HAP-1 (cell line): Measurements from ENCODE around the gene RAD51C.
"Not testable (repeated sequence)": the region's sequence is repeated elsewhere in the genome, so short reads cannot be mapped to it uniquely, and the experiment has no call there.

ENCODE experiments used
- DNase-seq, 2 experiments: peaks; one replicate each; pipeline ENCODE4 v3.0.0-alpha.2; 2016 to 2020; ENCODE audit warnings: low spot score in 2 of 2
- H3K27me3 ChIP-seq: fragments of 250-450 bp; sonication (Bioruptor Pico); 2 replicates; pipeline ENCODE4 v1.5.1; 2020; ENCODE audit warnings: low read depth, mild to moderate bottlenecking, moderate library complexity
- H3K36me3 ChIP-seq: fragments of 250-450 bp; sonication (Bioruptor Pico); replicated peaks from 2 replicates; pipeline ENCODE4 v1.5.1; 2020; ENCODE audit warnings: mild to moderate bottlenecking
- H3K4me1 ChIP-seq: fragments of 250-450 bp; sonication (Bioruptor Pico); 2 replicates; pipeline ENCODE4 v1.5.1; 2020; ENCODE audit warnings: mild to moderate bottlenecking
- H3K4me3 ChIP-seq: fragments of 250-450 bp; sonication (Bioruptor Pico); 2 replicates; pipeline ENCODE4 v1.5.1; 2020; ENCODE audit warnings: mild to moderate bottlenecking, moderate library complexity
- H3K9me3 ChIP-seq: fragments of 250-450 bp; sonication (Bioruptor Pico); 2 replicates; pipeline ENCODE4 v1.5.1; 2020; ENCODE audit warnings: mild to moderate bottlenecking, moderate library complexity
- in situ Hi-C: fragments of 300-500 bp; cut with MboI; formaldehyde crosslinking; loops from 3 replicates; pipeline ENCODE4 v1.14.3; 2020; ENCODE audit warnings: low sequenced_read_pairs, inconsistent platforms, mixed read lengths

The RAD51C gene

DNA sequence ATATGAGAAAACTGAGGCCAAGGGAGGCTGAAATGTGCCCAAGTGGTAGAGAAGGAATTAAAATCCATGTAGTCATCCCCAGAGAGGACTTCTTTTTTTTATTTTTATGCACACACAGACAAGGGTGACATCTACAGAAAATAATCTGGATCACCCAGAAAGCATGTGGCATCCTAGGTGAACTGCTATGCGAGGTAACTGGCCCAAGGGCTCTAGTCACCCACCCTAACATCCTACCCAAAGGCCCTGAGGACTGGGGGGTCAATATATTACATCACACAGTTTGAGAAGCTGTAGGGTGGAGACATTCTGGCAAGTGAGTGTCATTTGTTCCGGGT lies 23.8 kb upstream of the RAD51C start:
- in situ Hi-C loops = no loop called here
- Histone ChIP-seq H3K27me3 (no peaks in the 10 kb centered on the region), H3K4me3 (no peak overlapping the region), H3K9me3 (no peaks in the 10 kb centered on the region), H3K36me3 (no peaks in the 10 kb centered on the region), H3K4me1 (no peaks in the 10 kb centered on the region)
- DNase-seq = no peak

DNA sequence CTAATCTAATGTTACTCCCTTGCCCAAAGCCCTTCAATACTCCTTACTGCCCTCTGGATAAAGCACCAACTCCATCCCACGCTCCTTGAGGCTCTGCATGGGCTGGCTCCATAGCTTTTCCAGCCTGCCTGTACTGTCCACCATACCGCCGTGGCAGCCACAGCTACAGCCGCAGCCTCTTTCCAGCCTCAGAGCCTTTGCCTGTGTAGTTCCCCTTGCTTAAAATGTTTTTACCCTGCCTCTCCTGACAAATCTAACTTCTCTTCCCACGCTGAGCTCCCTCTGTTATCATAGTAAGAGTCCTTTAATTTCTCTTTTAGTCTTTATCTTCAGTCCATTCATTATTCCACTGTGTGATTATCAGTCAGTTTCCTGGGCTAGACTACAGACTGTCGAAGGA lies 22.5 kb upstream of the RAD51C start:
- H3K9me3 ChIP-seq = no peaks in the 10 kb centered on the region
- no peaks in the 10 kb centered on the region for H3K36me3 ChIP-seq
- H3K4me3 ChIP-seq = no peak overlapping the region
- DNase-seq = no peak
- H3K27me3 ChIP-seq = no peaks in the 10 kb centered on the region
- H3K4me1 ChIP-seq = no peaks in the 10 kb centered on the region
- in situ Hi-C loops = no loop called here

DNA sequence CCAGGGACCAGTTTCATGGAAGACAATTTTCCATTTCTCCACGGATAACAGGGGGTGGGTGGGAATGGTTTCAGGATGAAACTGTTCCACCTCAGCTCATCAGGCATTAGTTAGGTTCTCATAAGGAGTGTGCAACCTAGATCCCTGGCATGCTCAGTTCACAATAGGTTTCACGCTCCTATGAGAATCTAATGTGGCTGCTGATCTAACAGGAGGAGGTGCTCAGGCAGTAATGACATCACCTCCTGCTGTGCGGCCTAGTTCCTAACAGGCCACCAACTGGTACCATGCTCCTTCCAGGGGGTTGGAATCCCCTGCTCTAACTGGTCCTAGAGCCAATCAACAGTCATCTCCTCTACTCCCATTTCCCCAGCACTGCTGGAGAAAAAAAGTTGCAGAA lies 20.4 kb upstream of the RAD51C start:
- in situ Hi-C loops = no loop called here
- no peak for DNase-seq

DNA sequence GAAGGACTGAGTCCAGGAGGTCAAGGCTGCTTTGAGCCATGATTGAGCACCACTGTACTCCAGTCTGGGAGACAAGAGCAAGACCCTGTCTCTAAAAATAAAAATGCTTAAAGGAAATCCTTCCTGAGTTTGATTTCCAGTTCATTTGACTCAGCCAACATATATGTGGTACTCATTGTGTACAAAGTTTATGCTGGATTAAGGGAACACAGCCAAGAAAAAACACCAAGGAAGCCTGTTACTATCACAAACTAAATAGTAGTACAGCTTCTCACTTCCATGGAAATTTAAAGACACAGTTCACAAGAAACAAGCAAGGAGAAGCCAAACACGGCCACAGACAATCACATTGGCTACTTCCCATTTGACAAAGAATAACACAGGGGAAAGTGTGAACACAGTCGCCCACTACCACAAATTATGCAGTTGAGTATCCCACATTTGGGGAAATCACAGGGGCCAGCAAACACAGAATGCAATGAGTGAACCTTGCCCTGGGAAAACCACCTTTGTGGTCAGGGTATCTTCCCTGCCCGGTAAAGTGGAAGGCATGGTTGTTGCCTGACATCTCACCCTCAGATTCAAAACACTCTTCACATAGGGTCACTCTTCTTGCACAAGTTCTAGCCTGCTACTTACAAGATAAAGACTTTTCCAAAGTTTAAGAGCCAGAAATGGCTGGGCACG lies 15.1 kb upstream of the RAD51C start:
- Histone ChIP-seq H3K4me3 (no peak overlapping the region), H3K27me3 (no peaks in the 10 kb centered on the region), H3K4me1 (peaks cover 6% of the 10 kb centered on the region), H3K36me3 (no peaks in the 10 kb centered on the region), H3K9me3 (no peaks in the 10 kb centered on the region)
- in situ Hi-C loops = no loop called here
- DNase-seq = no peak

More for the DNA sequence above, 20.4 kb upstream of the RAD51C start:
- H3K4me3 ChIP-seq = no peak overlapping the region
- H3K36me3 ChIP-seq = no peaks in the 10 kb centered on the region
- no peaks in the 10 kb centered on the region for H3K27me3 ChIP-seq
- H3K4me1 ChIP-seq = no peaks in the 10 kb centered on the region
- H3K9me3 ChIP-seq = no peaks in the 10 kb centered on the region

DNA sequence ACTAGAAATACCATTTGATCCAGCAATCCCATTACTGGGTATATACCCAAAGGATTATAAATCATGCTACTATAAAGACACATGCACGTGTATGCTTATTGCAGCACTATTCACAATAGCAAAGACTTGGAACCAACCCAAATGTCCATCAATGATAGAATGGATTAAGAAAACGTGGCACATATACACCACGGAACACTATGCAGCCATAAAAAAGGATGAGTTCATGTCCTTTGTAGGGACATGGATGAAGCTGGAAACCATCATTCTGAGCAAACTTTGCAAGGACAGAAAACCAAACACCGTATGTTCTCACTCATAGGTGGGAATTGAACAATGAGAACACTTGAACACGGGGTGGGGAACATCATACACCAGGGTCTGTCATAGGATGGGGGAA lies 14.1 kb upstream of the RAD51C start:
- H3K4me3 ChIP-seq, H3K27me3 ChIP-seq, DNase-seq, H3K36me3 ChIP-seq, H3K4me1 ChIP-seq, H3K9me3 ChIP-seq, in situ Hi-C loops: not testable (repeated sequence)

DNA sequence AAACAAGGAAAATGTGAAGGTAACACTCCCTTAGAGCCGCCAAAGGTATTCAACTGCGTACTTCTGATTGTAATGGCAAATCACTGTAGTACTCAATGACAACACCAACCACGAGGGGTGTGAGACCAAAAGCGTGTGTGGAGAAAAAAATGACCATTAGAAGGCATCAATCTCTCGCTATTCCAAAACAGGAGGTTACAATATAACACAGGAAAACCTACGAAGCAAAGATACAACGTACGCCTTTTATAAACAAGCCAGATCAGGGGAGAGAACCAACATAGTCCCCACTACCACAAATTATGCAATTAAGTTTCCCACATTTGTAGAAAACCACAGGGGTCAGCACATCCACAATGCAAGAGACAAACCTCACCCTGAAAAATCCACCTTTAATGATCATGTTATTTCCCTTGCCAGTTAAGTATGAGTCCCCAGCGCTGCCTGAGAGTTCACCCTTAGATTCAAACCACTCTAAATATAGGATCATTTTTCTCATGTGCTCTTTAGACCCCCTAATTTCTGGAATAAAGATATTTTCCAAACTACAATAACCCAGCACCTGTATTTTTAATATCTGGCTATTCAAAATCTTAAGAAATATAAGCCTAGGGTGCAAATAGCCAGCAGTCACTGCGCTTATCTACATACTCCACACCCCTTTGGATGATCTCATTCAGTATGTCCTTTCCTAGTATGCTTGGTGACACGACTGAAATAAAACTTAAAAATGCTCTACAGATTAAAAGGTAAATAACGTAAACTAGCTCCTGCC lies 13.0 kb upstream of the RAD51C start:
- peak; percentile 38 to 41 for DNase-seq
- in situ Hi-C loops = no loop called here
- no peaks in the 10 kb centered on the region for H3K36me3 ChIP-seq
- no peaks in the 10 kb centered on the region for H3K27me3 ChIP-seq
- H3K9me3 ChIP-seq = no peaks in the 10 kb centered on the region
- peaks cover 6% of the 10 kb centered on the region for H3K4me1 ChIP-seq
- no peak overlapping the region for H3K4me3 ChIP-seq

DNA sequence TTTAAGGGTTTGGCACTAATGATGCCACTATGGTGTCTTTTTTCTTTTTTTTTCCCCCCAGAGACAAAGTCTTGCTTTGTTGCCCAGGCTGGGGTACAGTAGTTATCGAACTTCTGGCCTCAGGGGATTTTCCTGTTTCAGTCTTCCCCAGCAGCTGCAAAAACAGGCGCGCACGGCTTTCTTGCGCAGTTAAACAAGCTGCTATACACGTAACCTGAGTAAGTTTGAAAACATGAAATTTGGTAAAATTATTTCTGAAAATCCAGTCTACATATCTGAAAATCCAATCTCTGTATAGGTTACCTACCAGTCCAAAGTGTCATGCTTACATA lies 12.4 kb upstream of the RAD51C start:
- in situ Hi-C loops = no loop called here
- no peaks in the 10 kb centered on the region for H3K27me3 ChIP-seq
- peaks cover 6% of the 10 kb centered on the region for H3K4me1 ChIP-seq
- no peaks in the 10 kb centered on the region for H3K9me3 ChIP-seq
- no peaks in the 10 kb centered on the region for H3K36me3 ChIP-seq
- peak in 1 of 2 experiments; percentile 12 for DNase-seq
- no peak overlapping the region for H3K4me3 ChIP-seq

DNA sequence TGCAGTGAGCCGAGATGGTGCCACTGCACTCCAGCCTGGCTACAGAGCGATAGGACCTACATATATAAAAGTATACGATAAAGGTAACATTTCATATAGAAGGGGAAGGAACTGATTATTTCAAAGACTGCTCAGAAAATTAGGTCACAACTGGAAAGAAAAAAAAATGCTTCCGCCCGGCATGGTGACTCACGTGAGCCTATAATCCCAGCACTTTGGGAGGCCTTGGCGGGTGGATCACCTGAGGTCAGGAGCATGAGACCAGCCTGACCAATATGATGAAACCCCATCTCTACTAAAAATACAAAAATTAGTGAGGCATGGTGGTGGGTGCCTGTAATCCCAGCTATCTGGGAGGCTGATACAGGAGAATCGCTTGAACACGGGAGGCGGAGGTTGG lies 8.4 kb upstream of the RAD51C start:
- Histone ChIP-seq H3K9me3 (no peaks in the 10 kb centered on the region), H3K4me1 (peaks cover 13% of the 10 kb centered on the region), H3K4me3 (no peak overlapping the region), H3K36me3 (no peaks in the 10 kb centered on the region), H3K27me3 (no peaks in the 10 kb centered on the region)
- in situ Hi-C loops = no loop called here
- DNase-seq = no peak

DNA sequence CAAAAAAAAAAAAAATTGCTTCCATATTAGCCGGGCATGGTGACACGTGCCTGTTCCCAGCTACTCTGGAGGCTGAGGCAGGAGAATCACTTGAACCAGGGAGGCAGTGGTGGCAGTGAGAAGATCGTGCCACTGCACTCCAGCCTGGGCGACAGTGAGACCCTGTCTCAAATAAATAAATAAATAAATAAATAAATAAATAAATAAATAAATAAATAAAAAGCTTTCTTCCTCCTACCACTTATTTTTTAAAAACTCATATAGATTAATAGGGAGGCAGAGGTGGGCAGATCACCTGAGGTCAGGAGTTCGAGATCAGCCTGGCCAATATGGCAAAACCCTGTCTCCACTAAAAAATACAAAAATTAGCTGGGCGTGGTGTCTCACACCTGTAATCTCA lies 7.9 kb upstream of the RAD51C start:
- H3K36me3 ChIP-seq, in situ Hi-C loops, H3K4me3 ChIP-seq, H3K27me3 ChIP-seq, DNase-seq, H3K9me3 ChIP-seq: not testable (repeated sequence)
- peaks cover 13% of the 10 kb centered on the region for H3K4me1 ChIP-seq

DNA sequence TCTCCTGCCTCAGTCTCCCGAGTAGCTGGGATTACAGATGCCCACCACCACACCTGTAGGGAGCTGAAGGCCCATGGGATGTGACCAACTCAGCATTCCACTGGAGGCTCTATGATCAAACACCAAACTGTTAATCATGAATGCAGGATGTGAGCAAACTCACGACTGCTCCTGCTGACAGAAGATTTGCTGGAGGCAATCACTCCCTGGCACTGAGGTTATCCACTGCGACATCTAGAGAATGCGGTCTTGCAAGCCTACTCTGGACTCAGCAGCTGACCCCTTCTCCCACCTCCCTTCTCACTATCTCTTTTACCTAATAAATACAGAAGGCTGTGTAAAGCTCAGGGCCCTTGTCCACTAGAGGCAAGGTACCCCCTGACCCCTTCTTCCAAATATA lies 5.4 kb upstream of the RAD51C start:
- Histone ChIP-seq H3K27me3 (no peaks in the 10 kb centered on the region), H3K9me3 (no peaks in the 10 kb centered on the region), H3K4me1 (peaks cover 7% of the 10 kb centered on the region; the same call in 1 of the 2 replicates), H3K36me3 (no peaks in the 10 kb centered on the region), H3K4me3 (no peak overlapping the region)
- in situ Hi-C loops = no loop called here
- no peak for DNase-seq

DNA sequence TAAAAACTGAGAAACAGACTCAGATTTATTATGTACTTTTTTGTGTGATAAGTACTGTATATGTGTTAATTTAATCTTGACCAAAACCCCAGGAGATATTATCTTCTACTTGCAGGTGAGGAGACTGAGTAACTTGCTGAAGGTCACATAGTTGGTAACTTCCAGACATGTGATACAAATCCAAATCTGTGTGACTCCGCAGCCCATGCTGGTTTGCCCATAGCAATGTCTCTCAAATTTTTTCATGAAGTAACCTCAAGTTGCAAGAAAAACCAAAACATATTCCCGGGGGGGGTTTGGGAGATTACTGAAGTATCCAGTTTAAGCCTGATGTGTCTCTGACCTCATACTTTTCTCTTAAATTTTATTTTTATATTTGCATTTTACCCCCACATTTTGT lies 3.9 kb upstream of the RAD51C start:
- H3K9me3 ChIP-seq = no peaks in the 10 kb centered on the region
- no peak overlapping the region for H3K4me3 ChIP-seq
- H3K4me1 ChIP-seq = peaks cover 10% of the 10 kb centered on the region
- DNase-seq = peak in 1 of 2 experiments; percentile 20
- H3K36me3 ChIP-seq = no peaks in the 10 kb centered on the region
- in situ Hi-C loops = no loop called here
- H3K27me3 ChIP-seq = no peaks in the 10 kb centered on the region

DNA sequence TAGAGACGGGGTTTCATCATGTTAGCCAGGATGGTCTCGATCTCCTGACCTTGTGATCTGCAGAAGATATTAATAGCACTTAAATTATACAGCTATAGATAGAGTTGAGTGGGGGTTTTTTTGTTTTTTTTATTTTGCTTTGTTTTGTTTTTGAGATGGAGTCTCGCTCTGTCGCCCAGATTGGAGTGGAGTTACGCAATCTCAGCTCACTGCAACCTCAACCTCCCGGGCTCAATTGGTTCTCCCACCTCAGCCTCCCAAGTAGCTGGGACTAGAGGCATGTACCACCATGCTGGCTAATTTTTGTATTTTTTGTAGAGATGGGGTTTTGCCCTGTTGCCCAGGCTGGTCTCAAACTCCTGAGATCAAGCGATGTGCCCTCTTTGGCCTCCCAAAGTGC lies 2.4 kb upstream of the RAD51C start:
- H3K27me3 ChIP-seq, in situ Hi-C loops, H3K9me3 ChIP-seq, H3K4me3 ChIP-seq, H3K36me3 ChIP-seq, DNase-seq: not testable (repeated sequence)
- peaks cover 17% of the 10 kb centered on the region for H3K4me1 ChIP-seq

DNA sequence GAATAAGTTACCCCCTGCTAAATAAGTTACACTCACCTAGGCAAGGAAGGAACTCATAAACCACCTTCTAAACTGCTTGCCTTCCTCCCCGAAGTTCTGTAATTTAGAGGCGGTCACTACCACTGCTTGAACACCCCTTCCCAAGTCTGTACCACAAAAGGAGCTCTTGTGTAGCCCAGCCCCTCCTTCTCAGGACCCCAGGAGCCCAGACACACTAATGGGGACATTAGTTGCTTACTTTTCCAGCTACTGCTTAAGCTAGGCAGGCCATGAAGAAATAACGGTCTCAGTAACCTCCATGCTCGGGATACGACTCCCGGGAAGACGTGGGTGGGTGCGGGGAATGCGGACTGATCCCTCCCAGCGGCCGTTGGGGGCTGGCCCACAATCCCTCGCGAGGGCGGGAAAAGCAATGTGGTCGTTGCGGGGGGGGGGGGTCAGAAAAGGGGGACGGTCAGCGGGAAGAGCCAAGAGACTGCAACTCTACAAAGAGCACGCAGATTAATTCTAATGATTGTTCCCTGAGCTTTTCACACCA lies 632 bp upstream of the RAD51C start, which contains the start of gene TEX14:
Gene TEX14 (minus strand): TSS at position 345 of the 538 bp plus-strand sequence. CDS start 40,044 bp downstream, outside the sequence.
- peaks cover 14% of the 10 kb centered on the region for H3K36me3 ChIP-seq
- no peaks in the 10 kb centered on the region for H3K9me3 ChIP-seq
- peaks cover 17% of the 10 kb centered on the region for H3K4me1 ChIP-seq
- no peak for DNase-seq
- in situ Hi-C loops = no loop called here
- H3K4me3 ChIP-seq = peak within 1 kb of the TSS; percentile 50
- no peaks in the 10 kb centered on the region for H3K27me3 ChIP-seq

DNA sequence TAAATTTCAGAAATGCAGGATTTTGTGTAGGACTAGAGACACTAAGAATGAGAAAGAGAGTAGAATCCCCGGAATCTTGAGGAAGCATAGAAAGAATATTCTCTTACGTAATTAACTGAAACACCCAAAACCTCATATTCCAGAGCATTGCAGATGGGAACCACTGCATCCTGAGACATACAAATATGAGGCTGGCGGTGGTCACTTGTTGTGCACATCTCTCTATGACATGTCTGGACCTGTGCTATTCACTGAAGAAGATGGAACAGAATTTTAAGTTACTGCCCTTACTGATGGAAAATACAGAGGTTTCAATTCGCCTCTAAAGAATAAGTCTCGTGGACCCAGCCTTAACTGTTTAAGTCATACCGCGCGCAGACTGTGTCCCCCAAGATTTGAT lies 806 bp downstream of the RAD51C start:
- peak in 1 of 2 experiments; percentile 8 for DNase-seq
- Histone ChIP-seq H3K4me1 (peaks cover 11% of the 10 kb centered on the region), H3K27me3 (no peaks in the 10 kb centered on the region), H3K9me3 (no peaks in the 10 kb centered on the region), H3K4me3 (peak overlapping the region; percentile 50), H3K36me3 (peaks cover 18% of the 10 kb centered on the region)
- in situ Hi-C loops = no loop called here
